HEK293 (cell line): ENCODE data around the gene APPL2.

Experiments used
- CTCF ChIA-PET: fragments of 350-600 bp; formaldehyde crosslinking; extraction: SDS; loops from one replicate; lab custom pipeline; 2021; ENCODE audit warnings: antibody characterized with exemption; lab: Yijun Ruan, JAX
- POLR2A ChIA-PET: fragments of 300-600 bp; formaldehyde crosslinking; extraction: SDS; loops from one replicate; lab custom pipeline; 2020; ENCODE audit warnings: antibody characterized with exemption, inconsistent platforms; lab: Yijun Ruan, JAX
- H3K27ac ChIP-seq: fragments of 200-500 bp; sonication (Bioruptor generic); 2 replicates; pipeline ENCODE4 v1.5.1; 2014; ENCODE audit warnings: low read depth, low read length, control low read depth, inconsistent platforms; ENCODE audit errors: extremely low read depth
- H3K36me3 ChIP-seq, 2 experiments: fragments of 200-500 bp in 1 of 2; sonication (Bioruptor generic) in 1 of 2; 1 replicate in 1 of 2; 2 replicates in 1 of 2; pipeline ENCODE4 v1.5.1; 2014 to 2017; ENCODE audit warnings: inconsistent platforms in 2 of 2, low read length in 2 of 2; ENCODE audit not compliant: control insufficient read depth in 2 of 2, insufficient read depth in 1 of 2
- H3K4me1 ChIP-seq: fragments of 200-500 bp; sonication (Bioruptor generic); 2 replicates; pipeline ENCODE4 v1.5.1; 2014; ENCODE audit warnings: mild to moderate bottlenecking, low read length, inconsistent platforms; ENCODE audit not compliant: control insufficient read depth, insufficient read depth
- H3K4me3 ChIP-seq: 2 replicates; pipeline ENCODE4 v1.5.1; 2011; ENCODE audit warnings: low read depth, mild to moderate bottlenecking, control low read depth, low read length, moderate library complexity
- H3K9me3 ChIP-seq: fragments of 200-500 bp; sonication (Bioruptor generic); 2 replicates; pipeline ENCODE4 v1.5.1; 2014; ENCODE audit warnings: low read depth, low read length, inconsistent platforms; ENCODE audit not compliant: control insufficient read depth, insufficient read depth
- HOXA7 ChIP-seq: sonication (generic); formaldehyde crosslinking; IDR thresholded peaks from 2 replicates; pipeline ENCODE4 v1.8.1; 2022; ENCODE audit warnings: missing genetic modification reagents, borderline replicate concordance
- KLF7 ChIP-seq: fragments of 450-650 bp; formaldehyde crosslinking; IDR thresholded peaks from 2 replicates; pipeline ENCODE4 v1.5.1; 2016; ENCODE audit warnings: missing biosample characterization, missing genetic modification characterization, borderline replicate concordance
- SALL2 ChIP-seq: fragments of 450-650 bp; formaldehyde crosslinking; IDR thresholded peaks from 2 replicates; pipeline ENCODE4 v1.5.0; 2017; ENCODE audit warnings: missing biosample characterization, mild to moderate bottlenecking, missing genetic modification characterization, borderline replicate concordance
- SCRT1 ChIP-seq: fragments of 450-650 bp; formaldehyde crosslinking; IDR thresholded peaks from 2 replicates; pipeline ENCODE4 v1.5.1; 2016; ENCODE audit warnings: missing biosample characterization, missing genetic modification characterization, borderline replicate concordance
- TSHZ1 ChIP-seq: fragments of 450-650 bp; formaldehyde crosslinking; IDR thresholded peaks from 2 replicates; pipeline ENCODE4 v1.5.1; 2016; ENCODE audit warnings: missing biosample characterization, missing genetic modification characterization, borderline replicate concordance
- ZFP69B ChIP-seq: fragments of 450-650 bp; formaldehyde crosslinking; IDR thresholded peaks from 2 replicates; pipeline ENCODE4 v1.5.1; 2016; ENCODE audit warnings: missing biosample characterization, missing genetic modification characterization
- ZNF133 ChIP-seq: fragments of 450-650 bp; formaldehyde crosslinking; IDR thresholded peaks from 2 replicates; pipeline ENCODE4 v1.5.1; 2016; ENCODE audit warnings: missing biosample characterization, missing genetic modification characterization
- ZNF146 ChIP-seq: fragments of 450-650 bp; formaldehyde crosslinking; IDR thresholded peaks from 2 replicates; pipeline ENCODE4 v1.5.1; 2016; ENCODE audit warnings: missing biosample characterization, missing genetic modification characterization
- ZNF24 ChIP-seq: fragments of 450-650 bp; formaldehyde crosslinking; IDR thresholded peaks from 2 replicates; pipeline ENCODE4 v1.5.1; 2016; ENCODE audit warnings: missing biosample characterization, missing genetic modification characterization
- ZNF473 ChIP-seq: fragments of 450-650 bp; formaldehyde crosslinking; IDR thresholded peaks from 2 replicates; pipeline ENCODE4 v1.5.1; 2017; ENCODE audit warnings: missing biosample characterization, missing genetic modification characterization
- ZNF48 ChIP-seq: fragments of 450-650 bp; formaldehyde crosslinking; IDR thresholded peaks from 2 replicates; pipeline ENCODE4 v1.5.1; 2016; ENCODE audit warnings: missing biosample characterization, missing genetic modification characterization
- TF ChIP-seq, protein P1 (sequence below): fragments of 450-650 bp; formaldehyde crosslinking; IDR thresholded peaks from 2 replicates; pipeline ENCODE4 v1.5.1; 2016; ENCODE audit warnings: missing biosample characterization, missing genetic modification characterization
- TF ChIP-seq, protein P2 (sequence below): fragments of 450-650 bp; formaldehyde crosslinking; IDR thresholded peaks from 2 replicates; pipeline ENCODE4 v1.5.1; 2016; ENCODE audit warnings: missing biosample characterization, missing genetic modification characterization

Gene APPL2

DNA sequence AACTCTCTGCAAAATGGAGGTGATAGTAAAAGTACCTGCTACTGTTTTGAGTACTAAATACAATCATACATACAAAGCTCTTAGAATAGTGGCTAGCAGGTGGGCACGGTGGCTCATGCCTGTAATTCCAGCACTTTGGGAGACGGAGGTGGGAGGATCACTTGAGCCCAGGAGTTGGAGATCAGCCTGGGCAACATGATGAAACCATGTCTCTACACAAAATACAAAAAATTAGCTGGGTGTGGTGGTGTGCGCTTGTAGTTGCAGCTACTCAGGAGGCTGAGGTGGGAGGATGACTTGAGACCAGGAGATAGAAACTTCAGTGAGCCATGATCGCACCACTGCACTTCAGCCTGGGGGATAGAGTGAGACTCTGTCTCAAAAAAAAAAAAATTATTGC is 28.8 kb upstream of the APPL2 start:
- TF ChIP-seq, protein P1, sequence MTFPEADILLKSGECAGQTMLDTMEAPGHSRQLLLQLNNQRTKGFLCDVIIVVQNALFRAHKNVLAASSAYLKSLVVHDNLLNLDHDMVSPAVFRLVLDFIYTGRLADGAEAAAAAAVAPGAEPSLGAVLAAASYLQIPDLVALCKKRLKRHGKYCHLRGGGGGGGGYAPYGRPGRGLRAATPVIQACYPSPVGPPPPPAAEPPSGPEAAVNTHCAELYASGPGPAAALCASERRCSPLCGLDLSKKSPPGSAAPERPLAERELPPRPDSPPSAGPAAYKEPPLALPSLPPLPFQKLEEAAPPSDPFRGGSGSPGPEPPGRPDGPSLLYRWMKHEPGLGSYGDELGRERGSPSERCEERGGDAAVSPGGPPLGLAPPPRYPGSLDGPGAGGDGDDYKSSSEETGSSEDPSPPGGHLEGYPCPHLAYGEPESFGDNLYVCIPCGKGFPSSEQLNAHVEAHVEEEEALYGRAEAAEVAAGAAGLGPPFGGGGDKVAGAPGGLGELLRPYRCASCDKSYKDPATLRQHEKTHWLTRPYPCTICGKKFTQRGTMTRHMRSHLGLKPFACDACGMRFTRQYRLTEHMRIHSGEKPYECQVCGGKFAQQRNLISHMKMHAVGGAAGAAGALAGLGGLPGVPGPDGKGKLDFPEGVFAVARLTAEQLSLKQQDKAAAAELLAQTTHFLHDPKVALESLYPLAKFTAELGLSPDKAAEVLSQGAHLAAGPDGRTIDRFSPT (tag by site-specific recombination) = no peak
- TF ChIP-seq, protein P2, sequence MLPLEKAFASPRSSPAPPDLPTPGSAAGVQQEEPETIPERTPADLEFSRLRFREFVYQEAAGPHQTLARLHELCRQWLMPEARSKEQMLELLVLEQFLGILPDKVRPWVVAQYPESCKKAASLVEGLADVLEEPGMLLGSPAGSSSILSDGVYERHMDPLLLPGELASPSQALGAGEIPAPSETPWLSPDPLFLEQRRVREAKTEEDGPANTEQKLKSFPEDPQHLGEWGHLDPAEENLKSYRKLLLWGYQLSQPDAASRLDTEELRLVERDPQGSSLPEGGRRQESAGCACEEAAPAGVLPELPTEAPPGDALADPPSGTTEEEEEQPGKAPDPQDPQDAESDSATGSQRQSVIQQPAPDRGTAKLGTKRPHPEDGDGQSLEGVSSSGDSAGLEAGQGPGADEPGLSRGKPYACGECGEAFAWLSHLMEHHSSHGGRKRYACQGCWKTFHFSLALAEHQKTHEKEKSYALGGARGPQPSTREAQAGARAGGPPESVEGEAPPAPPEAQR (tag by site-specific recombination) = no peak
- TF ChIP-seq SCRT1 (tag by site-specific recombination) (no peak), HOXA7 (CRISPR knock-in tag) (no peak), SALL2 (tag by site-specific recombination) (no peak)
- Histone ChIP-seq H3K36me3 (no peaks in the 10 kb centered on the region), H3K9me3 (no peaks in the 10 kb centered on the region), H3K27ac (no peak overlapping the region), H3K4me3 (no peak overlapping the region), H3K4me1 (no peaks in the 10 kb centered on the region)
- ChIA-PET CTCF (interaction anchor here (1.2 kb wide), 1 partner anchor 11 kb away, joined by 3 read pairs; no protein-coding TSS in a partner anchor), POLR2A (no interaction called here)

- POLR2A ChIA-PET = interaction anchor here (1.3 kb wide), 1 partner anchor 27 kb away, joined by 7 read pairs; the partner anchor contains the start of gene APPL2
- Histone ChIP-seq H3K9me3 (no peaks in the 10 kb centered on the region), H3K4me1 (no peaks in the 10 kb centered on the region), H3K36me3 (no peaks in the 10 kb centered on the region), H3K27ac (no peak overlapping the region), H3K4me3 (no peak overlapping the region)
- no peak for TF ChIP-seq ZNF48
- TF ChIP-seq ZNF133 = no peak
- CTCF ChIA-PET = interaction anchor here (0.6 kb wide), 2 partner anchors 9 to 101 kb away, joined by 4 to 6 read pairs; no protein-coding TSS in a partner anchor
Observed at GRCh38 chr12:105262461-105263184, 26.6 kb upstream of the APPL2 start.

GRCh38 chr12:105261010-105261409 is 25.0 kb upstream of the APPL2 start:
- CTCF ChIA-PET = interaction anchor here (0.5 to 0.6 kb wide), 2 partner anchors 67 to 717 kb away, joined by 3 to 4 read pairs; no protein-coding TSS in a partner anchor
- no peaks in the 10 kb centered on the region for H3K4me1 ChIP-seq
- no peak overlapping the region for H3K27ac ChIP-seq
- POLR2A ChIA-PET = interaction anchor here (1.3 kb wide), 1 partner anchor 25 kb away, joined by 7 read pairs; the partner anchor contains the start of gene APPL2
- no peak overlapping the region for H3K4me3 ChIP-seq
- H3K9me3 ChIP-seq = no peaks in the 10 kb centered on the region
- no peaks in the 10 kb centered on the region for H3K36me3 ChIP-seq
- TF ChIP-seq ZNF146 (tag by site-specific recombination) = no peak
- TF ChIP-seq ZNF473 (tag by site-specific recombination) = no peak
- no peak for TF ChIP-seq TSHZ1 (tag by site-specific recombination)
- no peak for TF ChIP-seq ZFP69B (tag by site-specific recombination)
- no peak for TF ChIP-seq ZNF24 (tag by site-specific recombination)
- TF ChIP-seq, protein P1 (tag by site-specific recombination) = no peak
- no peak for TF ChIP-seq KLF7
